Small intestine (tissue), 7 donors: ENCODE measurements around the gene MLN. TPM values are rescaled to one million over a fixed set of nuclear protein-coding genes. Genes with fewer than 3 reads are reported as not detected.

Source experiments
- DNase-seq, 2 donors: peaks; one replicate each; pipeline versions ENCODE4 v3.0.0 to v3.0.0-alpha.2; 2013
- FAIRE-seq: peaks from 2 replicates; lab custom pipeline; 2012; peaks lifted over from hg19 to GRCh38; lab: Jason Lieb, UNC
- H3K27ac ChIP-seq, 3 donors: one replicate each; pipeline ENCODE4 v1.5.1; 2013; ENCODE audit warnings: low read length in 2 of 3, mild to moderate bottlenecking in 2 of 3, control low read depth in 1 of 3, inconsistent platforms in 1 of 3, low read depth in 1 of 3, moderate library complexity in 1 of 3
- H3K27me3 ChIP-seq, 3 donors: one replicate each; pipeline ENCODE4 v1.6.1; 2013; ENCODE audit warnings: low read length in 3 of 3, inconsistent platforms in 1 of 3; ENCODE audit not compliant: control insufficient read depth in 3 of 3, insufficient read depth in 3 of 3
- H3K36me3 ChIP-seq, 3 donors: one replicate each; pipeline ENCODE4 v1.6.1; 2013; ENCODE audit warnings: low read length in 3 of 3, inconsistent platforms in 1 of 3, low read depth in 1 of 3, mild to moderate bottlenecking in 1 of 3, moderate library complexity in 1 of 3; ENCODE audit not compliant: control insufficient read depth in 3 of 3, insufficient read depth in 2 of 3
- H3K4me1 ChIP-seq, 3 donors: one replicate each; pipeline ENCODE4 v1.6.1; 2013; ENCODE audit warnings: low read length in 2 of 3, inconsistent platforms in 1 of 3, low read depth in 1 of 3, mild to moderate bottlenecking in 1 of 3, moderate library complexity in 1 of 3; ENCODE audit not compliant: control insufficient read depth in 3 of 3, insufficient read depth in 2 of 3
- H3K4me3 ChIP-seq, 3 donors: one replicate each; pipeline ENCODE4 v1.5.1; 2013; ENCODE audit warnings: low read length in 3 of 3, control low read depth in 1 of 3, inconsistent platforms in 1 of 3, low read depth in 1 of 3, mild to moderate bottlenecking in 1 of 3, moderate library complexity in 1 of 3
- H3K9me3 ChIP-seq, 2 donors: one replicate each; pipeline ENCODE4 v1.6.1; 2013; ENCODE audit warnings: low read depth in 1 of 2, low read length in 1 of 2; ENCODE audit not compliant: control insufficient read depth in 2 of 2, insufficient read depth in 1 of 2
- WGBS, 3 donors: extraction: QIAGEN DNeasy Blood & Tissue Kit; methylation state at CpG; one replicate each; pipeline ENCODE4 v1.1.7; 2013; 5-methylcytosine and 5-hydroxymethylcytosine counted together
- polyA plus RNA-seq, 4 donors: library from polyadenylated mRNA; stranded (reverse) in 3 of 4; unstranded in 1 of 4; fragments of 200-250 nt in 3 of 4; fragments of 120-200 nt in 1 of 4; gene quantifications; one replicate each; pipeline versions ENCODE4 v1.2.1 to v1.2.3, GENCODE V29; 2013
- donor health status: healthy with polysubstance abuse.
- donor health status: control.
- donor health status: control.
- donor health status: Bipolar disorder and iron deficiency.
- donor health status: healthy.

The MLN gene
- polyA plus RNA-seq, 4 donors = 16.4 to 264 (median 112) TPM

GRCh38 chr6:33749401-33749800, 54.4 kb downstream of the MLN start:
- FAIRE-seq = no peak
- Histone ChIP-seq H3K9me3 (no peaks in the 10 kb centered on the region), H3K27me3 (peaks cover 0 to 3% (median 0%) of the 10 kb centered on the region in 3 donors), H3K4me1 (peaks cover 0 to 43% (median 0%) of the 10 kb centered on the region in 3 donors), H3K27ac (no peak overlapping the region), H3K36me3 (no peaks in the 10 kb centered on the region), H3K4me3 (no peak overlapping the region)
- DNase-seq = no peak
- 83 to 87% (median 84%) methylated on average over 7 of the region's 7 CpGs for WGBS, 3 donors

- FAIRE-seq (no peak), DNase-seq (no peak)
- Histone ChIP-seq H3K4me1 (peaks cover 0 to 49% (median 0%) of the 10 kb centered on the region in 3 donors), H3K4me3 (no peak overlapping the region), H3K27me3 (peaks cover 0 to 3% (median 0%) of the 10 kb centered on the region in 3 donors), H3K27ac (no peak overlapping the region), H3K9me3 (no peaks in the 10 kb centered on the region), H3K36me3 (no peaks in the 10 kb centered on the region)
- 83 to 86% (median 84%) methylated on average over 4 of the region's 4 CpGs for WGBS, 3 donors
Measured at GRCh38 chr6:33748841-33749240, 55.0 kb downstream of the MLN start.

- DNase-seq (no peak), FAIRE-seq (no peak)
- Histone ChIP-seq H3K4me1 (peaks cover 0 to 56% (median 0%) of the 10 kb centered on the region in 3 donors), H3K9me3 (no peaks in the 10 kb centered on the region), H3K4me3 (no peak overlapping the region), H3K27ac (peak overlapping the region in 1 of 3 donors; percentile 86), H3K36me3 (no peaks in the 10 kb centered on the region), H3K27me3 (peaks cover 0 to 3% (median 0%) of the 10 kb centered on the region in 3 donors)
- 92 to 96% (median 93%) methylated on average over 5 of the region's 5 CpGs for WGBS, 3 donors
Measured at GRCh38 chr6:33747823-33748222, 56.0 kb downstream of the MLN start.

- Histone ChIP-seq H3K27ac (peak within 1 kb of the TSS in 2 of 3 donors; percentile 76 to 86), H3K27me3 (peaks cover 0 to 3% (median 0%) of the 10 kb centered on the region in 3 donors), H3K4me3 (peak within 1 kb of the TSS in 1 of 3 donors; percentile 3), H3K36me3 (no peaks in the 10 kb centered on the region), H3K9me3 (no peaks in the 10 kb centered on the region), H3K4me1 (peaks cover 0 to 48% (median 0%) of the 10 kb centered on the region in 3 donors)
- no peak for DNase-seq
- FAIRE-seq = no peak
- WGBS, 3 donors = 52 to 77% (median 73%) methylated on average over 10 of the region's 10 CpGs
Measured at GRCh38 chr6:33746651-33747100, 57.1 kb downstream of the MLN start, which contains the start of gene IP6K3. Gene IP6K3, minus strand, starts transcription at chr6:33746905. Its CDS starts 11,429 bp downstream, at chr6:33735476.

GRCh38 chr6:33746036-33746600, 57.7 kb downstream of the MLN start:
- Histone ChIP-seq H3K36me3 (no peaks in the 10 kb centered on the region), H3K27me3 (peaks cover 0 to 3% (median 0%) of the 10 kb centered on the region in 3 donors), H3K27ac (peak overlapping the region in 2 of 3 donors; percentile 76 to 86), H3K9me3 (no peaks in the 10 kb centered on the region), H3K4me1 (peaks cover 0 to 42% (median 0%) of the 10 kb centered on the region in 3 donors), H3K4me3 (peak overlapping the region in 1 of 3 donors; percentile 3)
- DNase-seq (peak in 1 of 2 donors; percentile 26), FAIRE-seq (no peak)
- WGBS, 3 donors = 42 to 57% (median 51%) methylated on average over 9 to 14 of the region's 14 CpGs

- peak overlapping the region in 2 of 3 donors; percentile 76 to 86 for H3K27ac ChIP-seq
- peaks cover 0 to 42% (median 0%) of the 10 kb centered on the region in 3 donors for H3K4me1 ChIP-seq
- H3K36me3 ChIP-seq = no peaks in the 10 kb centered on the region
- peaks cover 0 to 3% (median 0%) of the 10 kb centered on the region in 3 donors for H3K27me3 ChIP-seq
- DNase-seq (peak in 1 of 2 donors; percentile 70), FAIRE-seq (no peak)
- no peaks in the 10 kb centered on the region for H3K9me3 ChIP-seq
- WGBS, 3 donors = 44 to 66% (median 64%) methylated on average over 7 of the region's 7 CpGs
- H3K4me3 ChIP-seq = no peak overlapping the region
Measured at GRCh38 chr6:33745548-33745947, 58.3 kb downstream of the MLN start.

GRCh38 chr6:33744895-33745546, 58.8 kb downstream of the MLN start:
- H3K27ac ChIP-seq = peak overlapping the region in 2 of 3 donors; percentile 76 to 86
- no peaks in the 10 kb centered on the region for H3K9me3 ChIP-seq
- 17 to 52% (median 29%) methylated on average over 12 to 13 of the region's 13 CpGs for whole genome bisulfite sequencing, 3 donors
- H3K4me1 ChIP-seq = peaks cover 0 to 47% (median 0%) of the 10 kb centered on the region in 3 donors
- DNase-seq = peak; percentile 53 to 88
- peaks cover 0 to 3% (median 0%) of the 10 kb centered on the region in 3 donors for H3K27me3 ChIP-seq
- H3K36me3 ChIP-seq = no peaks in the 10 kb centered on the region
- FAIRE-seq = no peak
- H3K4me3 ChIP-seq = no peak overlapping the region
